NCI-H2196 (cell line): ENCODE data around the gene BEND3.
"Not testable (repeated sequence)": the region's sequence is repeated elsewhere in the genome, so short reads cannot be mapped to it uniquely, and the experiment has no call there.

Experiments used
- DNase-seq: peaks from one replicate; lab custom pipeline; 2025; ENCODE audit not compliant: unreplicated experiment; lab: John Stamatoyannopoulos, UW

Gene BEND3

GRCh38 chr6:107121964-107122495, 6.7 kb upstream of the BEND3 start:
- no peak for DNase-seq

- no peak for DNase-seq
Observed at GRCh38 chr6:107121266-107121665, 6.0 kb upstream of the BEND3 start.

GRCh38 chr6:107120404-107120803, 5.1 kb upstream of the BEND3 start:
- no peak for DNase-seq

- peak; percentile 60 for DNase-seq
Observed at GRCh38 chr6:107118976-107119375, 3.7 kb upstream of the BEND3 start.

GRCh38 chr6:107118540-107118939, 3.2 kb upstream of the BEND3 start:
- not testable (repeated sequence) for DNase-seq

- no peak for DNase-seq
Observed at GRCh38 chr6:107116931-107117330, 1.6 kb upstream of the BEND3 start.

- DNase-seq = peak; percentile 74
Observed at GRCh38 chr6:107116328-107116892, 1.1 kb upstream of the BEND3 start.

GRCh38 chr6:107115695-107116327, 496 bp upstream of the BEND3 start:
- DNase-seq = peak; percentile 80

- peak; percentile 98 for DNase-seq
Observed at GRCh38 chr6:107114213-107114925, 946 bp downstream of the BEND3 start.

GRCh38 chr6:107110200-107110599, 5.1 kb downstream of the BEND3 start:
- no peak for DNase-seq

- DNase-seq = no peak
Observed at GRCh38 chr6:107108201-107108890, 7.0 kb downstream of the BEND3 start.

- no peak for DNase-seq
Observed at GRCh38 chr6:107107791-107108190, 7.5 kb downstream of the BEND3 start.

GRCh38 chr6:107106165-107106564, 9.2 kb downstream of the BEND3 start:
- no peak for DNase-seq

- DNase-seq = no peak
Observed at GRCh38 chr6:107105511-107106116, 9.7 kb downstream of the BEND3 start.

GRCh38 chr6:107103082-107103481, 12.2 kb downstream of the BEND3 start:
- DNase-seq = no peak

GRCh38 chr6:107102414-107102805, 12.9 kb downstream of the BEND3 start:
- no peak for DNase-seq

- DNase-seq = no peak
Observed at GRCh38 chr6:107101686-107102413, 13.5 kb downstream of the BEND3 start.

GRCh38 chr6:107101211-107101610, 14.1 kb downstream of the BEND3 start:
- no peak for DNase-seq

- DNase-seq = no peak
Observed at GRCh38 chr6:107098436-107099307, 16.6 kb downstream of the BEND3 start.
